ENCODE measurements around the gene ADAMTSL4. TPM values are rescaled to one million over a fixed set of nuclear protein-coding genes. Genes with fewer than 3 reads are reported as not detected.
"Not testable (repeated sequence)": the region's sequence is repeated elsewhere in the genome, so short reads cannot be mapped to it uniquely, and the experiment has no call there.

The ADAMTSL4 gene
- total and polyA plus RNA-seq, 3 donors from 2014 or later = 8.9 to 14.2 (median 10.0) TPM

DNA sequence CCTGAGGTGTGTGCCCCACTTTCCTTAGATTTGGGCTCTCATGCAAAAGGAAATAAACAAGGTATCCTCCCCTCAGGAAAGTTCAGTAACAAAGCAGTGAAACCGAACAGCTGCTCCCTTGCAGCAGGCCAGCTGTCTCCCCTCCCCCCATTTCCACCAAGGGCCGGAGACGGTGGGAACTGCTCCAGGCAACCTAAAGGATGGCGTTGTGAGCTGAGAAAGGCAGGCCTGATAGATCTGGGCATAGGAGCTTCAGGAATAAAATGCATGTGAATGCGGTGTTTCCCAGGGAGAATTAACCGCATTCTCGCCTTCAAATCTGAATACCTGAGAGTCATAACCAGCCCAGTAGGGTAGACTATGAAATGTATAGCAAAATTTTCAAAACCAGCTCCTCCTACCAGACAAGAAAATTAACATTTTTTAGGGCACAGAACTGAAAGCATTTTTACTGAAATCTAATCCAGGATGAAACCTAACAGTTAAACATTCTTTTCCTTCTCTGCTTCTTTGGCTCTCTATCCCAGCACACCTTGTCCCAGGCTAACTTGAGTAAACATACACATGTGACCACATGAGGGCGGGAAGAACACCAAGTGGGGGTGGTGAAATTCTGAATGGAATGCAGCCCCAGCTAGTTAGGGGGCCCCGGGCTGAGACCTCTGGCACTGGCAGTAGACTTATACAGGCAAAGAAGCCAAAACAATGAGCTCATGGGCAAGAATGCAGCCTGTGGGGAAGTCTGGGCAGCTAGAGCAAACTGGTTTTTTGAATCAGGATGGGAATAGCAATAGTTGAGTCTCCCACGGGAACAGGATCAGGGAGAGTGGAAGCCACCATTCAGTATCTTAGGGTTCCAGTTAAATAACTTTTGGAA is 18.7 kb downstream of the ADAMTSL4 start:
- WGBS, 2 donors = 16 to 20% methylated on average over 10 of the region's 10 CpGs
- H3K9me3 ChIP-seq = no peaks in the 10 kb centered on the region
- intact Hi-C loops (cut with DNase I; ENCODE audit: low total_unique reads) = no loop called here

DNA sequence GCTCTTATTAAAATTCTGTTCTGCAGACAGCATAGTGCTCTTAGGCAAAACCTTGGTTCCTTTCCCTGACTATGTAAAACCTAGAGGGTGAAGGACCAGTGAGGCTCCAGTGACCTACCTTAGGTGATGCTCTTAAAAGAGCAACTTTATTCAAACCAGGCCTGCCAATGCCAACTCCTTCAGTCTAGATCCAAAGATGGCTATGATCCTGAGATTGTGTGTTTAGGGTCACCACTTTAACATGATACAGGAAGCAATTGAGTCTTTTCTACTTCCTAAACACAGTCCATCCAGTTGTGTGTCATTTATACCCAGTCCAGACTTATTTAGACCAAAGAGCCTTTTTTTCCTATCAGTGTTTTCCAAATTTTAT is 19.4 kb downstream of the ADAMTSL4 start:
- TF ChIP-seq POLR2A (IDR thresholded peaks at IDR 0.05) = no peak
- TF ChIP-seq, protein P1, sequence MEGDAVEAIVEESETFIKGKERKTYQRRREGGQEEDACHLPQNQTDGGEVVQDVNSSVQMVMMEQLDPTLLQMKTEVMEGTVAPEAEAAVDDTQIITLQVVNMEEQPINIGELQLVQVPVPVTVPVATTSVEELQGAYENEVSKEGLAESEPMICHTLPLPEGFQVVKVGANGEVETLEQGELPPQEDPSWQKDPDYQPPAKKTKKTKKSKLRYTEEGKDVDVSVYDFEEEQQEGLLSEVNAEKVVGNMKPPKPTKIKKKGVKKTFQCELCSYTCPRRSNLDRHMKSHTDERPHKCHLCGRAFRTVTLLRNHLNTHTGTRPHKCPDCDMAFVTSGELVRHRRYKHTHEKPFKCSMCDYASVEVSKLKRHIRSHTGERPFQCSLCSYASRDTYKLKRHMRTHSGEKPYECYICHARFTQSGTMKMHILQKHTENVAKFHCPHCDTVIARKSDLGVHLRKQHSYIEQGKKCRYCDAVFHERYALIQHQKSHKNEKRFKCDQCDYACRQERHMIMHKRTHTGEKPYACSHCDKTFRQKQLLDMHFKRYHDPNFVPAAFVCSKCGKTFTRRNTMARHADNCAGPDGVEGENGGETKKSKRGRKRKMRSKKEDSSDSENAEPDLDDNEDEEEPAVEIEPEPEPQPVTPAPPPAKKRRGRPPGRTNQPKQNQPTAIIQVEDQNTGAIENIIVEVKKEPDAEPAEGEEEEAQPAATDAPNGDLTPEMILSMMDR (IDR thresholded peaks at IDR 0.05) = no peak
- no peak overlapping the region for H3K4me3 ChIP-seq
- H3K27me3 ChIP-seq = no peaks in the 10 kb centered on the region
- DNase-seq = no peak
- H3K36me3 ChIP-seq (ENCODE audit: low read depth, missing control alignments) = no peaks in the 10 kb centered on the region
- H3K4me1 ChIP-seq = peaks cover 75% of the 10 kb centered on the region
- no peaks in the 10 kb centered on the region for H3K9me3 ChIP-seq
- H3K27ac ChIP-seq = peak overlapping the region; percentile 97 to 99
- intact Hi-C loops (cut with DNase I; ENCODE audit: low total_unique reads) = no loop called here

More for the DNA sequence above, 18.7 kb downstream of the ADAMTSL4 start:
- TF ChIP-seq, protein P1 (IDR thresholded peaks at IDR 0.05) = no peak
- no peak for TF ChIP-seq POLR2A (IDR thresholded peaks at IDR 0.05)
- Histone ChIP-seq H3K4me1 (peaks cover 77% of the 10 kb centered on the region), H3K36me3 (ENCODE audit: low read depth, missing control alignments) (no peaks in the 10 kb centered on the region), H3K4me3 (peak overlapping the region in 1 of 2 donors; percentile 26), H3K27me3 (no peaks in the 10 kb centered on the region), H3K27ac (peak overlapping the region; percentile 97 to 99)
- peak; percentile 90 for DNase-seq

DNA sequence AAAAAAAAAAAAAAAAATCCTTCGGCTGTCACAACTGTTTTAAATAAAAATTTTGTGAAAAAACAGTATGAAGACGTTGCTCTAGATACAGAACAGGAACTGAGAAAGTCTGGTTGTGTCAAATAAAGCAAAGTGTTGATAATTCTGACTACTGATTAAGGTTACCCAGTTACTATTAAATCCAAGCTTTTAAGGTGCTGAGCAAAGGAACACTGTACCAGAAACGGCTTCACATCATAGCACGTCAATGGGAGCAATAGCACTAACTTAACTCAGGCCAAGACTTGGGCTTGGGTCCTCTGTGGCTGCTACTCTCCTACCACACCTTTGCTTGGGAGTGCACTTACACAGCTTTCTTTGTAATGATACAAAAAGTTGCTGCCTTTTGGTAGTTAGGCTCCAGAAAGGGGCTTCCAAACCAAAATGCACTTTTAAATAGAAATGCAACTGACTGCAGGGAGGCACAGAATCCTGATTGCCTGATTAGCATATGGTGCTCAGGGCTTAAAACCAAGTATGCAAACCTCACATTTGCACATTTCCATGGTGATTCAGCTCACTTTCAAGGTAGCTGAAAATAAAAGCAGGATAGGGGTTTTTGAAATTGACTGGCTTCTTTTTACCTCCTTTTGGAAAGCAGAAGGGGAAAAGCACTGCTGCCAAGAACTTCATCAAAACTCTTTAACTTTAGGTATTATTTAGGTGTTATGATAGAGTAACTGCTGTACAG is 23.9 kb downstream of the ADAMTSL4 start:
- TF ChIP-seq POLR2A (IDR thresholded peaks at IDR 0.05) = no peak
- TF ChIP-seq, protein P1 (IDR thresholded peaks at IDR 0.05) = no peak
- no peaks in the 10 kb centered on the region for H3K9me3 ChIP-seq
- H3K36me3 ChIP-seq (ENCODE audit: low read depth, missing control alignments) = no peaks in the 10 kb centered on the region
- peaks cover 52% of the 10 kb centered on the region for H3K4me1 ChIP-seq
- no peaks in the 10 kb centered on the region for H3K27me3 ChIP-seq
- DNase-seq = no peak
- intact Hi-C loops (cut with DNase I; ENCODE audit: low total_unique reads) = no loop called here
- no peak overlapping the region for H3K4me3 ChIP-seq
- H3K27ac ChIP-seq = peak overlapping the region in 1 of 2 donors; percentile 97
- 52 to 53% methylated on average over 4 of the region's 4 CpGs for WGBS, 2 donors

DNA sequence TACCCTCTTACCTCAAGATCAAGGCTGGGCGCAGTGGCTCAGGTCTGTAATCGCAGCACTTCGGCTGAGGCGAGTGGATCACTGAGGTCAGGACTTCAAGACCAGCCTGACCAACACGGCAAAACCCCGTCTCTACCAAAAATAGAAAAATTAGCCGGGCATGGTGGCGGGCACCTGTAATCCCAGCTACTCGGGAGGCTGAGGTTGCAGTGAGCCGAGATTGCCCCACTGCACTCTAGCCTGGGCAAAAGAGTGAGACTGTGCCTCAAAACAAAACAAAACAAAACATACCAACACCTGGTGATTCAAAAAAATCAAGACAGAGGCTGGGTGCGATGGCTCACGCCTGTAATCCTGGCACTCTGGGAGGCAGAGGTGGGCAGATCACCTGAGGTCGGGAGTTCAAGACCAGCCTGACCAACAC is 24.5 kb downstream of the ADAMTSL4 start:
- DNase-seq; H3K27me3 ChIP-seq; H3K9me3 ChIP-seq; H3K4me3 ChIP-seq; H3K36me3 ChIP-seq (ENCODE audit: low read depth, missing control alignments); intact Hi-C loops (cut with DNase I; ENCODE audit: low total_unique reads): not testable (repeated sequence)
- Histone ChIP-seq H3K4me1 (peaks cover 47% of the 10 kb centered on the region), H3K27ac (peak overlapping the region in 1 of 2 donors; percentile 100)
- 81 to 91% methylated on average over 13 of the region's 13 CpGs for WGBS, 2 donors

DNA sequence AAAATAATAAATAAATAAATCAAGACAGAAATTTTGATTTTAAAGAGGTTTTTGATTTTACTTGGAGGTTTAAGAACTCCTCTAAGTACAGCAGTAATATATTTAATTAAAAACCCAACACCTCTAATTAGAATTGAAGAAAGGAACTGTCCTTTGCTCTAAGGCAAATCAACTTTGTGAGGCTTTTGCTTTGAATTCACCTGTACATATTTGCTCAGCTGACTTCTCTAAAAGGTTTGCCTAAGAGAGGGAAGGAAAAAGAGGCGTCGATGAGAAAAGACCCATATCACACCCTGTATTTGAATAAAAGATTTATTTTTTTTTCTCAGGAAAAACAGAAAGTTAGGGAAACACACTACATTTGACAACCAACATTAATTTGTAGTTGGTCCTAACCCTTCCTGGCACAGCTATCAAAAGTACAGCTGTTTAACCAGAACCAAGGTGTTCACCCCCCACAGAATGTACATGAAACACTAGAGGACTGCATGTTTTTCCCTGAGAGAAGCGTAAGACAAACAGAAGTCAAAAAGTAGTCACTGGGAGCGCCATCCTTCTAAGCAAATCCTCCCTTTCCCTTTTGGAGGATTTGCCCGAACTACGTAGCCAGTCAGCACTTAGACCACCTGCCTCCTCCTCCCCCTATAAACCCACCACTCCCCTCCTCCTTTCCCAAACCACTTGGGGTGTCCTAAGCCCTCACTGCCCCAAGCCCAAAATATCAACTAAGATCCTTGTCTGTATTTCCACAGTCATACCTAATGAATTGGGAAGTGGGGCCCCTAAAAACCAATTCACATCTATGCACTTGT is 25.3 kb downstream of the ADAMTSL4 start:
- Histone ChIP-seq H3K36me3 (ENCODE audit: low read depth, missing control alignments) (no peaks in the 10 kb centered on the region), H3K4me1 (peaks cover 39% of the 10 kb centered on the region), H3K9me3 (no peaks in the 10 kb centered on the region)

More for the DNA sequence above, 25.3 kb downstream of the ADAMTSL4 start:
- no peak for DNase-seq
- intact Hi-C loops (cut with DNase I; ENCODE audit: low total_unique reads) = no loop called here
- H3K27me3 ChIP-seq = no peaks in the 10 kb centered on the region
- peak overlapping the region; percentile 100 for H3K27ac ChIP-seq
- TF ChIP-seq, protein P1 (IDR thresholded peaks at IDR 0.05) = no peak
- WGBS, 2 donors = 57 to 67% methylated on average over 6 of the region's 6 CpGs
- H3K4me3 ChIP-seq = no peak overlapping the region
